Sigmoid colon (tissue), 4 donors: ENCODE measurements around the gene PLEKHO2.

Source experiments
- CTCF ChIP-seq, 4 experiments: fragments of 450-650 bp in 3 of 4; fragments of 200-600 bp in 1 of 4; IDR thresholded peaks; one replicate each; pipeline ENCODE4 v1.5.1; 2016 to 2019; ENCODE audit warnings: antibody characterized with exemption in 4 of 4, mild to moderate bottlenecking in 3 of 4, moderate library complexity in 2 of 4
- POLR2A ChIP-seq, 2 donors: fragments of 450-650 bp; IDR thresholded peaks; one replicate each; pipeline ENCODE4 v1.6.1; 2016; ENCODE audit warnings: antibody characterized with exemption in 2 of 2, mild to moderate bottlenecking in 2 of 2, moderate library complexity in 2 of 2
- POLR2AphosphoS5 ChIP-seq, 4 donors: sonication (generic); formaldehyde crosslinking; IDR thresholded peaks; one replicate each; pipeline ENCODE4 v1.6.1; 2017; ENCODE audit warnings: antibody characterized with exemption in 4 of 4

GRCh38 chr15:64892847-64893403 lies 51.2 kb downstream of the PLEKHO2 start:
- TF ChIP-seq POLR2AphosphoS5 (IDR thresholded peaks at IDR 0.05) (no peak), CTCF (IDR thresholded peaks at IDR 0.05) (no peak), POLR2A (IDR thresholded peaks at IDR 0.05) (no peak)
